SK-N-DZ (cell line): ENCODE data around the gene UBA52.
A peak's percentile ranks its signal among the peaks of the same experiment; 100 is the strongest.

ENCODE experiments used
- DNase-seq: peaks from one replicate; pipeline ENCODE4 v3.0.0-alpha.2; 2015; ENCODE audit warnings: low spot score

UBA52 gene

DNA sequence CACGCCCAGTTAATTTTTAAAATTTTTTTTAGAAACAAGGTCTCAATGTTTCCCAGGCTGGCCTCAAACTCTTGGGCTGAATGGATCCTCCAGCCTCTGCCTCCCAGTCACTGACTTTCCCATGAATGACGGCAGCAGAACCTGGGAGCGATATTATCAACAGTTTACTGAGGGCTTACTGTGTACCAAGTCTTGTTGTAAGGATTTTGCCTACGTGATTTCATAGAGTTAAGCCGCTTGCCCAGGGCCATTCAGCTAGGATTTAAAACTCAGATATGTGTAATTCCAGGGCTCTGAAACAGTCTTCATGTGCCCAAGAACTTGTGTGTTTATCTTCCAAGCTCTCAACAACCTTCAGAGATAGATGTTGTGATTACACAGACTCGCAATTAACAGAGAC, 20.0 kb upstream of the UBA52 start:
- DNase-seq = no peak

DNA sequence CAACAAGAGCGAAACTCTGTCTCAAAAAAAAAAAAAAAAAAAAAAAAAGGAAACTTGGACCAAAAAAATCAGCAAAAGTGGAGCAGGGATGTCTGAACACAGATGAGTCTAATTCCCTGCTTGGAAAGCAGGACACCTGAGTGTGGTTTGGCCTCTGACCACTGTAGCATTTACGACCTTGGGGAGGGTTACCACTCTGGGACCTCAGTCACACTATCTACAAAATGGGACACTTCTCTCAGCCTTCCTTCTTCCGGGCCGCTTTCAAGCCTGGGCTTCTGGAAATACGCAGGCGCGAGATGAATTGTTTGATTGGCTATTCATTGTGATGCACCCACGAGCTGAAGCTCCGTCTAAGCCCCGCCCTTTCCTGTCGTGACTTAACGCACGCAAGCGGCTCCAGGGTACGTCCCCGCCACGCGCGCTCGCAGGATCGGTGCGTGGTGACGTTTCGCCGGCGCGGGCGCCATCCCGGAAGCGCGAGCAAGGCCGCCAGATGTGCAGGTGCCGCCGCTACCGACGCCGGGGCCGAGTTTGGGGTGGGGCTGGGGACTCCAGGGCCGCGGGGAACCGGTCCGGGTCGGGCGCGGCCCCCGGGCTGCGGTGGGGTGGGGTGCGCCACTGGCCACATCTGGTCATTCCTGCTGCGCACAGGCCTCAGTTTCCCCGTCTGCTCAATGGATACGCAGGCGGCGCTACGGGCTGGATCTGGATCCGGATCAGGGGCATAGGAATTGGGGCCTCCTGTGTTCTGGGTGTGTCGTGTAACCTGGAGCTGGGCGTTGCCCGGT, 14.1 kb upstream of the UBA52 start, which contains the start of gene KXD1:
Gene KXD1, plus strand, starts transcription at position 460 of the 791 bp plus-strand sequence. CDS start 4,187 bp downstream, outside the sequence.
- peak; percentile 98 for DNase-seq

- no peak for DNase-seq
Observed at GRCh38 chr19:18558202-18558555, 13.5 kb upstream of the UBA52 start.

GRCh38 chr19:18558604-18559003, 13.1 kb upstream of the UBA52 start:
- DNase-seq = no peak

DNA sequence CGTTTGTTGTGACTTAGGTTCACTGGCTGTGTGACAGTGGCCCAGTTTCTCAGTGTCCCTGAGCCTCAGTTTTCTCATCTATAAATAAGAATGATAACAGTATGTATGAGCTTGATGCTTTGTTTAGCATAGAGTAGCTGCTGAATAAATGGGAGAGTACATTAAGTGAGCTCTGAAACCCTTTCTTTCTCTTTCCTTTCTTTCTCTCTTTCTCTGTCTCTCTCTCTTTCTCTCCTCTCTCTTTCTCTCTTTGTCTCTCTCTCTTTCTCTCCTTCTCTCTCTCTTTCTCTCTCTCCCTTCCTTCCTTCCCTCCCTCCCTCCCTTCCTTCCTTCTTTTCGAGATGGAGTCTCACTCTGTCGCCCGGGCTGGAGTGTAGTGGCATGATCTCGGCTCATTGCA, 12.0 kb upstream of the UBA52 start:
- no peak for DNase-seq

DNA sequence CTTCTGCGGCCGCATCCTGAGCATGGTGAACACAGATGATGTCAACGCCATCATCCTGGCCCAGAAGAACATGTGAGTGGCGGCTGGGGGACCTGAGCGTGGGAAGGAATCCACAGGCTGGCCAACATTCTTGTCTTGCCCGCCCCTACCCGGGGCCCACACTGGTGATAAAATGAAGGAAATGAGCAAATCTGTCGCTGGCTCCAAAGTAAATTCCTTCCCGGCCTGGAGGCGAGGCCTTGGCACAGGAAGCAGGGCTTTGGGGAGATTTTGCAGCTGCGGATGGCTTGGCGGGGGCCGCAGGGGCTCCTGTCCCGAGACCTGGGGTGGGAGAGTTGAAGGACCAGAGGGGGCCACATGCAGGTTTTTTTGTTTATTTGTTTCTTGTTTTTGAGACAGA, 9.6 kb upstream of the UBA52 start:
- DNase-seq = no peak

DNA sequence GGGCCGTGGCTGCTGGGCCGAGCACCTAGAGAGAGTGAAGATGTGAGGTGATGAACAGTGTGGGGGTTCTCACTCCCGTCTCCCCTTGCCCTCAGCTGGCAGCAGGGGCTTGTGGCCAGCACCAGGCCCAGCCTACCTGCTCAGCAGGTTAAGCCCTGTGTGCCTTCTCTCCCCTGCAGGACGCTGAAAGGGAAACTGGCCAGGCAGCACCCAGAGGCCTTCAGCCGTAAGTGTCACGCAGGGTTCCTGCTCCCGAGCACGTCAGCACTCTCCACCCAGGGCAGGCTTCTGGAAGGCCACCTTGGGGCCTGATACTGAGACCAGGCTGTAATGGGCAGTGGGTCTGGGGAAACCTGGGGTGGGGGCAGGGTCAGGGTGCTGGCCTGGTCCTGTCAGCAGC, 4.7 kb upstream of the UBA52 start:
- DNase-seq = no peak

DNA sequence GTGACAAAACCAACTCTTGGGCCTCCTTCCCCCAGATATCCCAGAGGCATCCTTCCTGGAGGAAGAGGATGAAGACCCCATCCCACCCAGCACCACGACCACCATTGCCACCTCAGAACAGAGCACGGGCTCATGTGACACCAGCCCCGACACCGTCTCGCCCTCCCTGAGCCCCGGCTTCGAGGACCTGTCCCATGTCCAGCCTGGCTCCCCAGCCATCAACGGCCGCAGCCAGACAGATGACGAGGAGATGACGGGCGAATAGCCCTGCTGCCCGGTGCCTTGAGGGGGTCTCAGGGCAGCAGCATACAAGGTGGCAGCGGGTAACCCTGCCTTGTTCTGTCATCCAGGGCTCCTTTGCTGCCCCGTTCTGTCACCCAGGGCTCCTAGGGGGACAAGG, 3.3 kb upstream of the UBA52 start:
- DNase-seq = no peak

GRCh38 chr19:18574691-18575291, 3.1 kb downstream of the UBA52 start:
- no peak for DNase-seq

DNA sequence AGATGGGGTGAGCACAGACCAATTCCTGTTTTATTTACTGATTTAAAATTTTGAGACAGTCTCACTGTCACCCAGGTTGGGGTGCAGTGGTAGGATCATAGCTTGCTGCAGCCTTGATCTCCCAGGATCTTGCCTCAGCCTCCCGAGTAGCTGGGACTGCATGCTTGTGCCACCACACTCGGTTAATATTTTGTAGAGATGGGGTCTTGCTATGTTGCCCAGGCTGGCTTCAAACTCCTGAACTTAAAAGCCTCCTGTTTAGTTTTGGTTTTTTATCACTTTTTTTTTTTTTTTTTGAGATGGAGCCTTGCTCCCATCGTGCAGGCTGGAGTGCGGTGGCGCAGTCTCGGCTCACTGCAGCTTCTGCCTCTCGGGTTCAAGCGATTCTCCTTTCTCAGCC, 4.7 kb downstream of the UBA52 start:
- DNase-seq = no peak

DNA sequence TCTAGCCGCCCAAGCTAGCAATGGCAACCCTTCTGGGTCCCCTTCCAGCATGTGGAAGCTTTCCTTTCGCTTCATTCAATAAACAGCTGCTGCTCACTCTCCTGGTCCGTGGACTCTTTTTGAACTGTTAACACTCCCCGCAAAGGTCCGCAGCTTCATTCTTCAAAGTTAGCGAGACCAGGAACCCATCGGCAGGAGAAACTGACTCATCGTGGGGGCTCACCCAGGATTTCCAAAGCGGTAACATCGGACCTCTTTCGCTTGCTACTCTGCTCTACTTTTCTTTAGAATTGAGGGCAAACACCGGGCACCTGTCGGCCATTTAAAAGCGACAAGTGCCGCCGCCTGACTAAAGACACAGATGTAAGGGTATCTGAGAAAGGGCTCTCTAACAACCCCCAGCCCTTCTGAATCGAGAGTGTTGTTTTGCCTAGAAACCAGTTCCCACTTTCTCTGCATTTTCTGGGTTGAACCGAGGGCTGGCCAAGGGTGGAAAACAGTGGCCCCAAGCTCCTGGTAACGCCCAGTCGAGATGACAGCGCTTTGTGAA, 5.8 kb downstream of the UBA52 start:
- no peak for DNase-seq

DNA sequence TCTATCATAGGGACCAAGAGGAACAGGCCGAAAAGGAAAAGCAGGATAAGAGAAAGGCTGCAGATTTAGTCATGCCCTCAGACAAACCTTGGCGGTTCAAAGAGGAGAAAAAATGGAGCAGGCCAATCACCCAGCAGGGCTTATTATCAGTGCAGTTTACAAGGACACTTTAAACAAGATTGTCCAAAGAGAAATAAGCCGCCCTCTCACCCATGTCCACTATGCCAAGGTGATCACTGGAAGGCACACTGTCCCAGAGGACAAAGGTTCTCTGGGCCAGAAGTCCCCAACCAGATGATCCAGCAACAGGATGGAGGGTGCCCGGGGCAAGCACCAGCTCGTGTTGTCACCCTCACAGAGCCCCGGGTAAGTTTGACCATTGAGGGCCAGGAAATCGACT, 8.7 kb downstream of the UBA52 start:
- no peak for DNase-seq

- DNase-seq = no peak
Observed at GRCh38 chr19:18586306-18586705, 14.6 kb downstream of the UBA52 start.

- DNase-seq = no peak
Observed at GRCh38 chr19:18587561-18587960, 15.9 kb downstream of the UBA52 start.

DNA sequence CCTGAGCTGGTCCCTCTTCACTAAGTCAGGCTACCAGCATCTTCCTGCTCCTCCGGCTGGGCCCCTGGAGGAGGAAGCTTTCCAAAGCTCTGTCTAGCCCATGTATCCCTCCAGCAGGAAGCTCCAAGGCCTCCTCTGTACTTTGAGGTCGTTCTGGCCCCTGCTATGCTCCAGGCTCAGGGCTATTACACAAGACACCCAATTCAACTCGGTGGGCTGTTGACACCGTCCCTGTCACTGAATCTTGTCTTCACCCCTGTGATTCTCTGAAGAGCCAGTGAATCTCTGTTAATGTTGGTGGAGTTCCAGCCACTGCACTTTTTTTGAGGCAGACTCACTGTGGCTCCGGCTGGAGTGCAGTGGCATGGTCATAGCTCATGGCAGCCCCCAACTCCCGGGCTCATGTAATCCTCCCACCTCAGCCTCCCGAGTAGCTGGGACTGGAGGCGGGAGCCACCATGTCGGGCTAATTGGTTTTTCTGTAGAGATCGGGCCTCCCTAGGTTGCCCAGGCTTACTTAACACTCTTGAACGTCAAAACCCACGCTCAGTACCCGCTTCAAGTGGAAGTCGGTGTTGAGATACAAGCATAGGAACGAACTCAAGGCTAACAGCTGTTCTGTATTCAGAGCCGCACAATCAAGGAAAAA, 16.4 kb downstream of the UBA52 start:
- no peak for DNase-seq

DNA sequence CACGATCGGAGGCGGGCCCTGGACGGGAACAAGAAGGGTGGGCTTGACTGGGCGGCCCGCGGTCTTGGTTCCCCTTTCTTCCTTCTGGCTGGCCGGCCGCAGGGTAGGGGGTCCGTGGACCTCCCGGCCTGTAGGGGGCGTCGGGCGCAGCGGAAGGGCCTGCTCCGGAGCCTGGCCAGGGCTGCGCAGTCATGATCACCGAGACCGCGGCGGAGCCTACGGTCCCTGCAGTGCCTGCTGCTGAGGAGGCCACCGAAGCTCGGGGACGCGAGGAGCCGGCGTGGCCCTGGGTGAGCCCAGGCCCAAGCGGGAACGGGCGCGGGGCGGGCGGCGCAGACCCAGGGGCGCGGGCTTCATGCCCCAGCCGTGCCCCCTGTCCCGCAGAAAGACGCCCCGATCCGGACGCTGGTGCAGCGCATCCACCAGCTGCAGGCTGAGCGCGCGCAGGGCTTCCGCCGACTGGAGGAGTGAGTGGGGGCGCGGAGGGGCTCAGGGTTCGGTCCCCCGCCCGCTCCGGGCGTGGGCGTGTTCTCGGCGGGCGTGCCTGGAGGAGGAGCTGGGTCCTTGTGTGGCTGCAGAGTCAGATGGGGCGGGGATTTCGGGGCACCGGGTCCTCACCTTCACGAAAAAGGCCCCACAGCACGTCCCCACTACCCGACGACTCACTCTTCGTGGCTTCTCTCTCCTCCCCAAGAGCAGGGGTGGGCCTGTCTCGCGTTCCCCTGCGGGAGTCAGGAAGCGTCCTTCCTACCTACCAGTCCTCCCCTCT, 17.1 kb downstream of the UBA52 start, which contains the start of gene REX1BD:
Gene REX1BD, plus strand, starts transcription at position 188 of the 769 bp plus-strand sequence. Its CDS starts 4 bp downstream, at position 192.
- peak; percentile 86 for DNase-seq

- peak; percentile 90 for DNase-seq
Observed at GRCh38 chr19:18589380-18590272, 18.0 kb downstream of the UBA52 start.

- peak; percentile 99 for DNase-seq
Observed at GRCh38 chr19:18590273-18591272, 18.9 kb downstream of the UBA52 start.

DNA sequence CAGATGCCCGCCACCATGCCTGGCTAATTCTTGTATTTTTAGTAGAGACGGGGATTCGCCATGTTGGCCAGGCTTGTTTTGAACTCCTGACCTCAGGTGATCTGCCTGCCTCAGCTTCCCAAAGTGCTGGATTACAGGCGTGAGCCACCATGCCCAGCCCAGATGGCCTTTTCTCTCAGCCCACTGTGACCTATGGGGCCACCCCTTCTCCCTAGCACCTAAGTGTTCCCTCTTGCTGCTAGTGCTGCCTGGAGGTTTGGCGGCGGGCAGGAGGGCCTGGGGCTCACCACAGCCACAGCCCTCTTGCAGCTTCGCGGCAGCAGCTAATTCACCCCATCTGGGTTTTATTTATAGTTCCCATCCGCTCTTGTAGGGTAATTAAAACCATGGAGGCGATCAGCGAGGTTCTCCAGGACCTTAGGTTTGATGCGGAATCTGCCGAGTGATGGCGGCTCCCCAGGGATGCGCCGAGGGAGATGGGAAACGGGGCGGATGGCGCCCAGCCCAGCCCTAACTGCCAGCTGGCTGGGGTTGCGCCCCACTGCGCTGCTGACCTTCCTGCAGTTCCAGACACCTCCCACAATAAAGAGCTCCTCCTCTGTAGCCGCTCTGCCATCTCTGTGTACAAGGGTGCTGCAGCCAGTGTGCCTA, 20.2 kb downstream of the UBA52 start:
- DNase-seq = no peak
